MM.1S (cell line): ENCODE measurements around the gene ZBTB18.

Experiments
- DNase-seq: peaks from one replicate; pipeline ENCODE4 v3.0.0-alpha.2; 2015
- H2AFZ ChIP-seq: fragments of 300-600 bp; sonication (generic); 2 replicates; pipeline ENCODE4 v1.6.0; 2016; ENCODE audit warnings: antibody characterized with exemption, low read length
- H3F3A ChIP-seq: fragments of 300-600 bp; sonication (generic); 2 replicates; pipeline ENCODE4 v1.6.1; 2016; ENCODE audit warnings: mild to moderate bottlenecking, antibody characterized with exemption, low read length, moderate library complexity, mixed read lengths; ENCODE audit not compliant: insufficient read depth
- H3K27ac ChIP-seq: fragments of 300-600 bp; sonication (generic); 2 replicates; pipeline ENCODE4 v1.5.1; 2016; ENCODE audit warnings: mild to moderate bottlenecking, low read length
- H3K27me3 ChIP-seq: fragments of 300-600 bp; sonication (generic); replicated peaks from 2 replicates; pipeline ENCODE4 v1.6.0; 2016; ENCODE audit warnings: low read length; ENCODE audit not compliant: insufficient read depth
- H3K36me3 ChIP-seq: fragments of 300-600 bp; sonication (generic); replicated peaks from 2 replicates; pipeline ENCODE4 v1.6.1; 2016; ENCODE audit warnings: mild to moderate bottlenecking, low read length, mixed read lengths; ENCODE audit not compliant: insufficient read depth
- H3K4me1 ChIP-seq: fragments of 300-600 bp; sonication (generic); 2 replicates; pipeline ENCODE4 v1.6.1; 2016; ENCODE audit warnings: low read length, mixed read lengths
- H3K4me2 ChIP-seq: fragments of 300-600 bp; sonication (generic); 2 replicates; pipeline ENCODE4 v1.6.0; 2016; ENCODE audit warnings: low read depth, low read length
- H3K4me3 ChIP-seq: fragments of 300-600 bp; sonication (generic); 2 replicates; pipeline ENCODE4 v1.5.1; 2016; ENCODE audit warnings: low read length, mixed read lengths
- H3K79me2 ChIP-seq: fragments of 300-600 bp; sonication (generic); 2 replicates; pipeline ENCODE4 v1.6.1; 2016; ENCODE audit warnings: mixed run types, low read length, mixed read lengths
- H3K9ac ChIP-seq: fragments of 300-600 bp; sonication (generic); 2 replicates; pipeline ENCODE4 v1.6.1; 2016; ENCODE audit warnings: low read length, mixed read lengths
- H3K9me2 ChIP-seq: fragments of 300-600 bp; sonication (generic); replicated peaks from 2 replicates; pipeline ENCODE4 v1.6.1; 2016; ENCODE audit warnings: mild to moderate bottlenecking, low read length, mixed read lengths; ENCODE audit not compliant: insufficient read depth
- H3K9me3 ChIP-seq: fragments of 300-600 bp; sonication (generic); replicated peaks from 2 replicates; pipeline ENCODE4 v1.6.1; 2016; ENCODE audit warnings: mild to moderate bottlenecking, low read length, mixed read lengths; ENCODE audit not compliant: insufficient read depth
- H4K20me1 ChIP-seq: fragments of 300-600 bp; sonication (generic); 2 replicates; pipeline ENCODE4 v1.6.1; 2016; ENCODE audit warnings: mild to moderate bottlenecking, low read length, moderate library complexity, mixed read lengths; ENCODE audit not compliant: insufficient read depth
- CTCF ChIP-seq: fragments of 300-600 bp; sonication (generic); IDR thresholded peaks from 2 replicates; pipeline ENCODE4 v1.5.1; 2016; ENCODE audit warnings: antibody characterized with exemption, low read length, mixed read lengths
- EZH2 ChIP-seq: fragments of 300-600 bp; sonication (generic); optimal IDR thresholded peaks from 2 replicates; pipeline ENCODE3; 2017; ENCODE audit warnings: low read depth, mild to moderate bottlenecking, antibody characterized with exemption, low read length, mixed read lengths
- EZH2phosphoT487 ChIP-seq: fragments of 300-600 bp; sonication (generic); IDR thresholded peaks from 2 replicates; pipeline ENCODE4 v1.6.1; 2018; ENCODE audit warnings: antibody characterized with exemption, low read length

The ZBTB18 gene

GRCh38 chr1:244021427-244021826 lies 29.7 kb upstream of the ZBTB18 start:
- H2AFZ ChIP-seq, result no peak overlapping the region
- H4K20me1 ChIP-seq, result no peaks in the 10 kb centered on the region
- no peak overlapping the region for H3K4me2 ChIP-seq
- H3K27me3 ChIP-seq, result no peaks in the 10 kb centered on the region
- H3K9ac ChIP-seq, result no peak overlapping the region
- no peaks in the 10 kb centered on the region for H3K79me2 ChIP-seq
- H3K27ac ChIP-seq, result no peak overlapping the region
- no peak for DNase-seq
- no peak overlapping the region for H3K4me3 ChIP-seq
- H3K9me3 ChIP-seq, result no peaks in the 10 kb centered on the region
- no peaks in the 10 kb centered on the region for H3K9me2 ChIP-seq
- H3K4me1 ChIP-seq, result no peaks in the 10 kb centered on the region
- no peaks in the 10 kb centered on the region for H3F3A ChIP-seq
- no peaks in the 10 kb centered on the region for H3K36me3 ChIP-seq
- TF ChIP-seq EZH2 (no peak), EZH2phosphoT487 (no peak), CTCF (no peak)

GRCh38 chr1:244022311-244022710 lies 28.8 kb upstream of the ZBTB18 start:
- no peaks in the 10 kb centered on the region for H3K9me2 ChIP-seq
- no peaks in the 10 kb centered on the region for H3K9me3 ChIP-seq
- no peaks in the 10 kb centered on the region for H3K79me2 ChIP-seq
- no peak overlapping the region for H3K4me2 ChIP-seq
- no peaks in the 10 kb centered on the region for H3K4me1 ChIP-seq
- no peak overlapping the region for H3K9ac ChIP-seq
- H3K27me3 ChIP-seq, result no peaks in the 10 kb centered on the region
- DNase-seq, result no peak
- no peaks in the 10 kb centered on the region for H3F3A ChIP-seq
- H3K36me3 ChIP-seq, result no peaks in the 10 kb centered on the region
- no peaks in the 10 kb centered on the region for H4K20me1 ChIP-seq
- no peak overlapping the region for H2AFZ ChIP-seq
- H3K27ac ChIP-seq, result no peak overlapping the region
- H3K4me3 ChIP-seq, result no peak overlapping the region
- TF ChIP-seq CTCF, result no peak
- TF ChIP-seq EZH2phosphoT487, result no peak

- TF ChIP-seq CTCF, result no peak
- TF ChIP-seq EZH2, result no peak
- TF ChIP-seq EZH2phosphoT487, result no peak
- Histone ChIP-seq H3K9me2 (no peaks in the 10 kb centered on the region), H3K79me2 (no peaks in the 10 kb centered on the region), H3K4me3 (no peak overlapping the region), H4K20me1 (no peaks in the 10 kb centered on the region), H3K4me2 (no peak overlapping the region), H3K4me1 (no peaks in the 10 kb centered on the region), H2AFZ (no peak overlapping the region), H3F3A (no peaks in the 10 kb centered on the region), H3K27ac (no peak overlapping the region), H3K36me3 (no peaks in the 10 kb centered on the region), H3K9me3 (no peaks in the 10 kb centered on the region), H3K9ac (no peak overlapping the region), H3K27me3 (no peaks in the 10 kb centered on the region)
- no peak for DNase-seq
Observed at GRCh38 chr1:244022864-244023440, 28.1 kb upstream of the ZBTB18 start.
